Measurements from ENCODE around the gene SPAG7. TPM values are rescaled to one million over a fixed set of nuclear protein-coding genes. Genes with fewer than 3 reads are reported as not detected.
A peak's percentile ranks its signal among the peaks of the same experiment; 100 is the strongest.

Gene SPAG7
- total RNA-seq, 2 experiments from 2014 or later, result 60.6 to 65.8 TPM

GRCh38 chr17:4948931-4949320 lies 18.7 kb downstream of the SPAG7 start:
- peak overlapping the region; percentile 90 for H3K4me3 Mint-ChIP-seq
- H3K4me1 Mint-ChIP-seq (ENCODE audit: low read depth), result peaks cover 41% of the 10 kb centered on the region
- H3K27me3 Mint-ChIP-seq, result no peaks in the 10 kb centered on the region
- ChIA-PET CTCF (interaction anchor here (1.1 kb wide), 1 partner anchor 17 kb away, joined by 3 read pairs; no protein-coding TSS in a partner anchor), POLR2A (interaction anchor here (0.6 to 21.0 kb wide), 6 partner anchors 10 to 49 kb away, joined by 3 to 346 read pairs (median 12); partner anchors contain the start of genes C17orf107, CAMTA2, RNF167 and SLC25A11)
- H3K9me3 Mint-ChIP-seq, result no peaks in the 10 kb centered on the region
- peak overlapping the region; percentile 95 for H3K27ac Mint-ChIP-seq
- H3K36me3 Mint-ChIP-seq, result peaks cover 36% of the 10 kb centered on the region
- intact Hi-C loops (cut with micrococcal nuclease), result loop anchor here (1.0 to 10.0 kb wide), 7 partner anchors 9 to 804 kb away; partner anchors contain the start of genes CYB5D2, DERL2, INCA1 and KIF1C
- DNase-seq, result peak; percentile 85

- H3K27me3 Mint-ChIP-seq, result no peaks in the 10 kb centered on the region
- intact Hi-C loops (cut with micrococcal nuclease), result loop anchor here (1.0 to 10.0 kb wide), 6 partner anchors 8 to 804 kb away; partner anchors contain the start of genes CYB5D2, DERL2, MED11 and MIS12
- DNase-seq, result peak; percentile 95
- peaks cover 44% of the 10 kb centered on the region for H3K4me1 Mint-ChIP-seq (ENCODE audit: low read depth)
- ChIA-PET POLR2A (interaction anchor here (0.6 to 21.0 kb wide), 7 partner anchors 9 to 49 kb away, joined by 3 to 346 read pairs (median 10); partner anchors contain the start of genes C17orf107, CAMTA2, INCA1 and KIF1C), CTCF (interaction anchor here (1.1 kb wide), 1 partner anchor 17 kb away, joined by 3 read pairs; no protein-coding TSS in a partner anchor)
- H3K27ac Mint-ChIP-seq, result peak within 1 kb of the TSS; percentile 95
- peak within 1 kb of the TSS; percentile 90 for H3K4me3 Mint-ChIP-seq
- H3K36me3 Mint-ChIP-seq, result peaks cover 38% of the 10 kb centered on the region
- no peaks in the 10 kb centered on the region for H3K9me3 Mint-ChIP-seq
These were observed 19.3 kb downstream of the SPAG7 start, which contains the start of gene PFN1 for GRCh38 chr17:4948166-4948930. Gene PFN1, minus strand, starts transcription at chr17:4948530. Its CDS starts 136 bp downstream, at chr17:4948394.

GRCh38 chr17:4947411-4948165 lies 20.0 kb downstream of the SPAG7 start:
- no peaks in the 10 kb centered on the region for H3K27me3 Mint-ChIP-seq
- POLR2A ChIA-PET, result interaction anchor here (1.1 to 21.0 kb wide), 5 partner anchors 8 to 50 kb away, joined by 5 to 346 read pairs (median 13); partner anchors contain the start of genes C17orf107, CAMTA2, INCA1 and KIF1C
- peak; percentile 87 for DNase-seq
- H3K9me3 Mint-ChIP-seq, result no peaks in the 10 kb centered on the region
- H3K36me3 Mint-ChIP-seq, result peaks cover 45% of the 10 kb centered on the region
- CTCF ChIA-PET, result interaction anchor here (2.3 kb wide), 1 partner anchor 19 kb away, joined by 10 read pairs; the partner anchor contains the start of gene SPAG7
- intact Hi-C loops (cut with micrococcal nuclease), result loop anchor here (1.0 to 10.0 kb wide), 6 partner anchors 7 to 803 kb away; partner anchors contain the start of genes CYB5D2, DERL2, MED11 and MIS12
- peak overlapping the region; percentile 95 for H3K27ac Mint-ChIP-seq
- H3K4me3 Mint-ChIP-seq, result peak overlapping the region; percentile 90
- H3K4me1 Mint-ChIP-seq (ENCODE audit: low read depth), result peaks cover 52% of the 10 kb centered on the region

- peak overlapping the region; percentile 90 for H3K4me3 Mint-ChIP-seq
- H3K4me1 Mint-ChIP-seq (ENCODE audit: low read depth), result peaks cover 57% of the 10 kb centered on the region
- POLR2A ChIA-PET, result interaction anchor here (1.8 to 21.0 kb wide), 4 partner anchors 8 to 47 kb away, joined by 10 to 346 read pairs (median 38); partner anchors contain the start of genes C17orf107, CAMTA2, RNF167 and SLC25A11
- intact Hi-C loops (cut with micrococcal nuclease), result loop anchor here (5.0 to 10.0 kb wide), 4 partner anchors 215 to 802 kb away; partner anchors contain the start of genes CYB5D2, DERL2, MED11 and MIS12
- H3K27me3 Mint-ChIP-seq, result no peaks in the 10 kb centered on the region
- peaks cover 51% of the 10 kb centered on the region for H3K36me3 Mint-ChIP-seq
- no peaks in the 10 kb centered on the region for H3K9me3 Mint-ChIP-seq
- DNase-seq, result no peak
- H3K27ac Mint-ChIP-seq, result peak overlapping the region; percentile 95
- CTCF ChIA-PET, result interaction anchor here (2.3 kb wide), 1 partner anchor 20 kb away, joined by 10 read pairs; the partner anchor contains the start of gene SPAG7
These were observed 20.6 kb downstream of the SPAG7 start for GRCh38 chr17:4947010-4947410.

GRCh38 chr17:4946312-4946976 lies 21.2 kb downstream of the SPAG7 start:
- H3K27me3 Mint-ChIP-seq, result no peaks in the 10 kb centered on the region
- intact Hi-C loops (cut with micrococcal nuclease), result loop anchor here (5.0 to 10.0 kb wide), 4 partner anchors 214 to 802 kb away; partner anchors contain the start of genes CYB5D2, DERL2, MED11 and MIS12
- H3K4me1 Mint-ChIP-seq (ENCODE audit: low read depth), result peaks cover 58% of the 10 kb centered on the region
- peaks cover 57% of the 10 kb centered on the region for H3K36me3 Mint-ChIP-seq
- POLR2A ChIA-PET, result interaction anchor here (1.3 to 21.0 kb wide), 4 partner anchors 13 to 46 kb away, joined by 3 to 346 read pairs (median 8); partner anchors contain the start of genes C17orf107 and SPAG7
- no peaks in the 10 kb centered on the region for H3K9me3 Mint-ChIP-seq
- peak overlapping the region; percentile 95 for H3K27ac Mint-ChIP-seq
- DNase-seq, result no peak
- peak overlapping the region; percentile 90 for H3K4me3 Mint-ChIP-seq
- CTCF ChIA-PET, result interaction anchor here (2.3 kb wide), 1 partner anchor 20 kb away, joined by 10 read pairs; the partner anchor contains the start of gene SPAG7

GRCh38 chr17:4945944-4946280 lies 21.7 kb downstream of the SPAG7 start:
- Mint-ChIP-seq H3K36me3 (peaks cover 62% of the 10 kb centered on the region), H3K4me3 (peak overlapping the region; percentile 90), H3K4me1 (ENCODE audit: low read depth) (peaks cover 56% of the 10 kb centered on the region), H3K9me3 (no peaks in the 10 kb centered on the region), H3K27me3 (no peaks in the 10 kb centered on the region), H3K27ac (peak overlapping the region; percentile 95)
- intact Hi-C loops (cut with micrococcal nuclease), result loop anchor here (5.0 to 10.0 kb wide), 4 partner anchors 214 to 801 kb away; partner anchors contain the start of genes CYB5D2, DERL2, MED11 and MIS12
- ChIA-PET CTCF (interaction anchor here (2.3 kb wide), 1 partner anchor 21 kb away, joined by 10 read pairs; the partner anchor contains the start of gene SPAG7), POLR2A (interaction anchor here (1.2 to 21.0 kb wide), 5 partner anchors 13 to 46 kb away, joined by 3 to 346 read pairs (median 4); partner anchors contain the start of genes C17orf107 and SPAG7)
- no peak for DNase-seq

- peak overlapping the region; percentile 90 for H3K4me3 Mint-ChIP-seq
- CTCF ChIA-PET, result interaction anchor here (2.3 kb wide), 1 partner anchor 21 kb away, joined by 10 read pairs; the partner anchor contains the start of gene SPAG7
- H3K27me3 Mint-ChIP-seq, result no peaks in the 10 kb centered on the region
- intact Hi-C loops (cut with micrococcal nuclease), result loop anchor here (5.0 to 10.0 kb wide), 4 partner anchors 213 to 801 kb away; partner anchors contain the start of genes CYB5D2, DERL2, MED11 and MIS12
- peak overlapping the region; percentile 95 for H3K27ac Mint-ChIP-seq
- H3K9me3 Mint-ChIP-seq, result no peaks in the 10 kb centered on the region
- peaks cover 66% of the 10 kb centered on the region for H3K36me3 Mint-ChIP-seq
- POLR2A ChIA-PET, result interaction anchor here (1.1 to 21.0 kb wide), 7 partner anchors 8 to 45 kb away, joined by 3 to 346 read pairs (median 4); partner anchors contain the start of genes C17orf107 and SPAG7
- H3K4me1 Mint-ChIP-seq (ENCODE audit: low read depth), result peaks cover 52% of the 10 kb centered on the region
- peak; percentile 94 for DNase-seq
These were observed 22.3 kb downstream of the SPAG7 start for GRCh38 chr17:4945176-4945943.

GRCh38 chr17:4944554-4945175 lies 23.0 kb downstream of the SPAG7 start:
- no peaks in the 10 kb centered on the region for H3K9me3 Mint-ChIP-seq
- ChIA-PET POLR2A (interaction anchor here (1.1 to 21.0 kb wide), 5 partner anchors 9 to 45 kb away, joined by 3 to 346 read pairs (median 3); partner anchors contain the start of gene SPAG7), CTCF (no interaction called here)
- peak; percentile 51 for DNase-seq
- H3K36me3 Mint-ChIP-seq, result peaks cover 71% of the 10 kb centered on the region
- intact Hi-C loops (cut with micrococcal nuclease), result loop anchor here (5.0 to 10.0 kb wide), 5 partner anchors 43 to 800 kb away; partner anchors contain the start of genes CAMTA2, CYB5D2, DERL2 and MED11
- peaks cover 52% of the 10 kb centered on the region for H3K4me1 Mint-ChIP-seq (ENCODE audit: low read depth)
- H3K27me3 Mint-ChIP-seq, result peaks cover 1% of the 10 kb centered on the region
- H3K27ac Mint-ChIP-seq, result peak overlapping the region; percentile 95
- peak overlapping the region; percentile 90 for H3K4me3 Mint-ChIP-seq

- DNase-seq, result peak; percentile 72
- peaks cover 1% of the 10 kb centered on the region for H3K27me3 Mint-ChIP-seq
- H3K36me3 Mint-ChIP-seq, result peaks cover 73% of the 10 kb centered on the region
- intact Hi-C loops (cut with micrococcal nuclease), result loop anchor here (5.0 to 10.0 kb wide), 2 partner anchors 43 to 799 kb away; partner anchors contain the start of genes CAMTA2, CYB5D2 and ZZEF1
- POLR2A ChIA-PET, result interaction anchor here (1.1 to 21.0 kb wide), 3 partner anchors 9 to 44 kb away, joined by 3 to 346 read pairs (median 4); partner anchors contain the start of gene SPAG7
- CTCF ChIA-PET, result no interaction called here
- peak overlapping the region; percentile 95 for H3K27ac Mint-ChIP-seq
- no peaks in the 10 kb centered on the region for H3K9me3 Mint-ChIP-seq
- peak overlapping the region; percentile 90 for H3K4me3 Mint-ChIP-seq
- H3K4me1 Mint-ChIP-seq (ENCODE audit: low read depth), result peaks cover 53% of the 10 kb centered on the region
These were observed 23.5 kb downstream of the SPAG7 start for GRCh38 chr17:4944163-4944553.
